Middle frontal gyrus (tissue), 1 donor: ENCODE results near the gene RTP5.
"Not testable (repeated sequence)": the region's sequence is repeated elsewhere in the genome, so short reads cannot be mapped to it uniquely, and the experiment has no call there.

Source experiments
- DNase-seq: peaks from one replicate; pipeline ENCODE4 v3.0.0-alpha.2; 2015; ENCODE audit warnings: low spot score; ENCODE audit errors: extremely low spot score

The RTP5 gene

GRCh38 chr2:241901500-241902351, 32.2 kb downstream of the RTP5 start:
- no peak for DNase-seq

GRCh38 chr2:241902357-241902991, 32.9 kb downstream of the RTP5 start:
- DNase-seq, result no peak

GRCh38 chr2:241903121-241904010, 33.8 kb downstream of the RTP5 start:
- DNase-seq, result no peak

- no peak for DNase-seq
These were observed 34.6 kb downstream of the RTP5 start for GRCh38 chr2:241904011-241904718.

- no peak for DNase-seq
These were observed 35.5 kb downstream of the RTP5 start for GRCh38 chr2:241904791-241905710.

- DNase-seq, result no peak
These were observed 36.3 kb downstream of the RTP5 start for GRCh38 chr2:241905716-241906377.

- DNase-seq, result not testable (repeated sequence)
These were observed 36.8 kb downstream of the RTP5 start for GRCh38 chr2:241906378-241906770.

- DNase-seq, result no peak
These were observed 37.5 kb downstream of the RTP5 start for GRCh38 chr2:241906826-241907570.

- DNase-seq, result not testable (repeated sequence)
These were observed 38.3 kb downstream of the RTP5 start for GRCh38 chr2:241907831-241908230.

GRCh38 chr2:241908686-241909420, 39.3 kb downstream of the RTP5 start:
- DNase-seq, result no peak

GRCh38 chr2:241909769-241910168, 40.2 kb downstream of the RTP5 start:
- no peak for DNase-seq

- DNase-seq, result no peak
These were observed 41.3 kb downstream of the RTP5 start for GRCh38 chr2:241910604-241911520.

GRCh38 chr2:241911551-241911950, 42.0 kb downstream of the RTP5 start:
- no peak for DNase-seq

GRCh38 chr2:241912021-241912555, 42.6 kb downstream of the RTP5 start:
- DNase-seq, result no peak

GRCh38 chr2:241913703-241914102, 44.2 kb downstream of the RTP5 start:
- DNase-seq, result no peak

GRCh38 chr2:241914542-241914941, 45.0 kb downstream of the RTP5 start:
- no peak for DNase-seq

- not testable (repeated sequence) for DNase-seq
These were observed 52.1 kb downstream of the RTP5 start for GRCh38 chr2:241921631-241922030.
